ENCODE data around the gene FAT1.
A peak's percentile ranks its signal among the peaks of the same experiment; 100 is the strongest.

The FAT1 gene

DNA sequence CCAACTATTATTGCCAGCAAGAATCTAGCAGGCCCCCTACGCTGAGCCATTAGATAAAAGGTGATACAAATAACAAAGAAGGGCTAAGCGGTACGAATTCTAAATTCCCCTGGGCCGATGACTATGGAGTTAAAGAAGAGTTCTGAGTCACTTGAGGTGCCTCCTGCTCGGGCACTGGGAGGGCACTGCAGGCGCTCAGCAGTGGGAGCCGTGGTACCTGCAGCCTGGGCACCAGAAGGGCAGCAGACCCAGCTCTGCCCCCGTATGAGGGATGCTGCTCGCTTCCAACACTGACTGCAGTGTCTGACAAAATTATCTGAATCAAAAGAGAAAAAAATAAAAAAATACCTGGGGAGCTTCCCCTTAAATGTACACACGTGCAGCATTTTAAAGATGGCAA lies 124.2 kb downstream of the FAT1 start:
- DNase-seq = no peak

DNA sequence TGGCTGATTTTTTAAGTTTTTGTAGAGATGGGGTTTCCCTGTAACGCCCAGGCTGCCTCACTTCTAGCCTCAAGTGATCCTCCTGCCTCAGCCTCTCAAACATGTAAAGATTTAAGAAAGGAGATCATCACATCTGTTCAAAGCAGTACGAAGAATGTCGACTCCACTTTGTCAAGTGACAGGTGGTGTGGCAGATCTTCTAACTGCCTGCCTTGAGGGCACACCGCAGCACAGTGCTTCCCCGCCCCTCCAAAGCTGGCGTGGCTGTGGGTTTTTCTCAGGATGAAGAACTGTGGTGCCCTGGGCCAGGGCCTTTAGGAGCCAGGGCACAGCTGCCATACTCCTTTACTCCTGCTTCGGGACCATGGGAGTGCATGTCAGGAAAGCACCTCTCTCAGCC lies 125.0 kb downstream of the FAT1 start:
- DNase-seq = no peak

GRCh38 chr4:186596850-186597390 lies 126.7 kb downstream of the FAT1 start:
- no peak for DNase-seq

GRCh38 chr4:186596346-186596745 lies 127.3 kb downstream of the FAT1 start:
- DNase-seq = no peak

- DNase-seq = no peak
These were observed 130.1 kb downstream of the FAT1 start for GRCh38 chr4:186593587-186593973.

DNA sequence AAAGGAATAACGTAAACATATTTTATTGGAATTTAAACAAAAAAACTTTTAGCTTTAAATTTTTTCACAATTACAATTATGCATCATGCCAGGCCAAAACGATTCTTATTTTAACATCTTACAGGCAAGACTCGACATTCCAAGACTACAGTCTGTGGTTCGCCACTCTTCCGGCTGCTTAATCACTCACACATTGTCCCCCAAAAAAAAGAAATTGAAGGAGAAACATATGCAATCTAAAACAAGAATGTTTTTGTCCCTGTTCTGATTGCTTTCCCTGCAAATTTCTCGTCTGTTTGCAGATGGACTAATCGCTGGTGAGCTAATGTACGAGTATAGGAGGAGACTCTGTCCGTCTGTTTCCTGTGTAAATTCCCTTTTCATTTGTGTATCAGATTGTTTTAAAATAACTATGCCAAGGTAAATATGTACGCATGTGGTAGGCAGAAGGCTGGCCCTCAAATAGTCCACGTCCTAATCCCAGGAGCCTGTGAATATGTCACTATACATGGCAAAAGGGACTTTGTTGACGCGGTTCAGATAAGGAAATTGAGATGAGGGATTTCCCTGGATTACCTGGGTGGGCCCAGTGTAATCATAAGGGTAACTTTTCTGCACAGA lies 130.6 kb downstream of the FAT1 start:
- no peak for DNase-seq

DNA sequence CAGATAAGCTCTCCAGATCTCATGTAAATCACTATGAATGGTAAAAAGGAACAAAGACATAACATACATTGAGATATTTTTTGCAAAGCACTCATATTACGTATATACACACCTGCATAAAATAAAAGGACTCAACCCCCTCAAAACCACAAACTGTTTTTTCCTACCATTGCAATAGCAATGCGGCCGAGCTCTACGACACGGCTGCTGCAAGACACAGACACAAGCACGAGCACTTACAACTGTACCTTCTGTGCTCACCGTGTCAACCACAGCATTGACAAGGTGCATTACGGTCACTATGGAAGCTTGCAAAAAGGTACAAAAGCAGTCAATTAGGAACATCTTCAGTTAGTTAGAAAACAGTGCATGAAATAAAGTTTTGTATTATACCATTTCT lies 131.2 kb downstream of the FAT1 start:
- no peak for DNase-seq

GRCh38 chr4:186591651-186592050 lies 132.0 kb downstream of the FAT1 start:
- DNase-seq = no peak

- DNase-seq = no peak
These were observed 135.2 kb downstream of the FAT1 start for GRCh38 chr4:186588503-186588902.

DNA sequence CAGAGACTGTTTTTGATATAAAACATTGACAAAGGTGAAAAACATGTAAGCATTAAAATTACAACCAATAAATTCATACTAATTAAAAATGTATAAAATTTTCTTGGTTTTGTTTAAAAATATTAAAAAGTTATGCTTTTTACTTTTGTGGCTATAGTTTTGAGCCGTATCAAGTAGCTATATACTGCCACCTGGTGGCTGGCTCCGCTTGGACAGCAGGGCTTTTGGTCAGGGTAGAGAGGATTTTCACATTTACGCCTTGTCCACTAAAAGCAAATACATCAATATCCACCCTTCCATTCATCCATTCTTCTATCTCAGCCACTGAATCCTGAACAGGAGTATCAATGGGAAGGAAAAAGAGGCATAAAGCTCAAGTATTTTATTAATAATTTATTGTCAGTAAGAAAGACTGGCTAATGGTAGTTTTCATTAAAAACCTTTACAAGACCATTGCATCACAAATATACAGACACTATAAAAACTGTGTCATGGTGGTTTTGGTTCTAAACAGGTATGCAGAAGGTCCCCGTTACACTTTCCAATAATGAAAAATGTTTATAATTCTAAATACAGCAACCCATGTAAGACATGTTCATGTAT lies 136.1 kb downstream of the FAT1 start:
- peak; percentile 53 for DNase-seq

DNA sequence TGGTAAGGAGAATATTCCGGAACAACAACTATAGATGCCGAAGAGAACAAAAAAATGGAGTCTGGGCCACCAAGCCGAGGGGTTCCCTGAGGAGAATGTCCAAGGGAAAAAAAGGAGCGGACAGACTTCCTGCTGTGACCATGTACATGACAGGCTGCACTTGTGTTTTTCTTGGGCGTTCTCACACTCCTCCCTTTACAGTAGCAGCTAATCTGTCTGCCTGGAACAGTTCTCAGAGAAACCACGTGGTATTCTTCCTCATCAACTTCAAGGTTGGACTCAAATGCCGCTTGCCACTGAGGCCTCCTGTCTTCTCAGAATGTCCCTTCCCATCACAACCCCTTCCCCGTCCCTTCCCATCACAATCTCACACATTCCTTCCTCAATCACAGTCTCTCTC lies 137.5 kb downstream of the FAT1 start:
- DNase-seq = no peak

- DNase-seq = no peak
These were observed 138.7 kb downstream of the FAT1 start for GRCh38 chr4:186584912-186585311.

DNA sequence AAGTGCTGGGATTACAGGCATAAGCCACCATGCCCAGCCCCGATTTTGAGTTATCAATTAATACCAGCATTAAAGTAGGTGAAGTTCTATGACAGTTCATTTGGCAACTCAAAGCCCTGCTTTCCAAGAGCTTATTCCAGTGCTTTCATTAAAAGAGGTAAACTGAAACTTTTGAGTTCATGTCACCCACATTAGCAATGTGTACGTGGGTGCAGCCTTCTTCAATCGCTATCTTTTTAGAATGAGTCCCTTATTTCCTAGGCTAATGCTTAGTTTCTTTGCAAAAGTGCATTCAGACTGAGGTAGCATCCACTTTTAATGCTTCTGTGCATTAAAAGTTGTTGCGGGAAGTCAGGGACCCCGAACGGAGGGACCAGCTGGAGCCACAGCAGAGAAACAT lies 142.2 kb downstream of the FAT1 start:
- DNase-seq = no peak

DNA sequence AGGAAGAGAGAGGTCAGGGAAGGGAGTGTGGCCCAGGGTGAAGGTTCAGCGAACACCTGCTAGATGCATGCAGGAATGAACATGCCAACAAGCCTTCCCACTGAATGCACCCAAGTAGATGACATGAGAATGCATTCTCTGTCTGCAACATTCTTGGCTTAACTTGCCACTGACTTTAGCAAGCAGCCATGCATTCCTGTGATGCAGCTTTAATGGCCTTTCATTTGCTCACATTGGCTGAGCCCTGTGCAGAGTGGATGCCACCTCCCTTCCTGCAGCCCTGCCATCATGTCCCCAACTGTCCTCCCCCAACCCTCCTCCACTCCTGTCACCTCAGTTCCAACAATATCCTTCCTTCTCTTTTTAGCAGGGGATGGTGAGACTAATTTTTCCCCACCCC lies 143.0 kb downstream of the FAT1 start:
- DNase-seq = no peak

- no peak for DNase-seq
These were observed 153.3 kb downstream of the FAT1 start for GRCh38 chr4:186570193-186570996.

GRCh38 chr4:186569533-186570192 lies 154.0 kb downstream of the FAT1 start:
- DNase-seq = no peak

- no peak for DNase-seq
These were observed 157.6 kb downstream of the FAT1 start for GRCh38 chr4:186566068-186566467.

- DNase-seq = no peak
These were observed 159.9 kb downstream of the FAT1 start for GRCh38 chr4:186563761-186564160.

DNA sequence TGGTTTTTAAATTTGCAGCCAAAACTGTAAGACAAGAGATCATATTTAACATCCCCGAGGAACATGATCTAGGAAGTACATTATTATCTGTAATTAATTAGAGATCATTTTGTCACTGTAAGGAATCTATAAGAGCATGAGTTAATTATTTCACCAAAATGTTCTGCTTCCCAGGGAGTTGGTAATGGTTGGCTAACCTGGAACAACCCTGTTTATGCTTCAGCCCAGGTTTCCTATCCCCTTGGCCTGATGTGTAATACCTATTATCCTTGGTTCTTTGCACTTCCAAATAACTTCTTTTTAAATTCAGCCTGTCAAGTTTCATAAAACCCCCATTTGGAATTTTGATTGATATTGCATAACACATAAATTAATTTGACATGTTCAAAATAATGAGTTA lies 161.9 kb downstream of the FAT1 start:
- no peak for DNase-seq

DNA sequence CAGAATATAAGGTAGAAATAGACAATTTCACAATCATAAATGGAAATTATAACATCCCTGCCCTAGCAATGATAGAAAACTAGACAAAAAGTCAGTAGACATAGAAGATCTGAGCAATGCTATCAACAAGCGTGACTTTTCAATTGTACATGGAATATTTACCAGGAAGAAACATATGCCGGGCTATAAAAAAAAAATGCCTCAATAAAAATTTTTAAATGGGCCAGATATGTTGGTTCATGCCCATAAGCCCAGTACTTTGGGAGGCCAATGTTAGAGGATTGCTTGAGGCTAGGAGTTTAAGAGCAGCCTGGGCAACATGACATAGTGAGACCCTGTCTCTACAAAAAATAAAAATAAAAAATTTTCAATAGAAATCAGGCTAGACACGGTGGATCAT lies 163.0 kb downstream of the FAT1 start:
- DNase-seq = no peak

GRCh38 chr4:186557486-186557885 lies 166.2 kb downstream of the FAT1 start:
- DNase-seq = no peak

DNA sequence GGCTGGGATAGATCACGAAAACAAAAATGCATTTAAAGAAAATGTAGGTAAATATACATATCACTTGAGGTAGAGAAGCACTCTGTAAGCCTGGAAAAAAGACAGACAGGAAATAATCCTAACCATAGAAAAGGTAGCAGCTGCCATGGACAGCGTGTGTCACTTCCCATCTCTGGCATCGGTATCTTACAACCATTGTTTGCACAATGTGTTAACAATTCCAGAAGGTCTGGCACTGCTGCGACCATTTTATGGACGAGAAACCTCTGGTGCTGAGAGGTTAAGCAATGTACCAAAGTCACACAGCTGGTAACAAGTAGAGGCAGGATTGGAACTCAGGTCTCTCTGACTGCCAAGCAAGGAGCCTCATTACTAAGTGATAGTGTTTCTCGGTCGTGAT lies 166.6 kb downstream of the FAT1 start:
- no peak for DNase-seq
